Measurements from ENCODE around the gene ANAPC7. TPM values are rescaled to one million over a fixed set of nuclear protein-coding genes. Genes with fewer than 3 reads are reported as not detected.

ANAPC7 gene
- polyA plus RNA-seq, 1 donor (not counting 4 experiments of a cell fraction or from before 2014, with no cell fraction given), result 68.2 TPM

- H3K4me3 ChIP-seq (ENCODE audit: control insufficient read depth in 2 of 3, extremely low read depth in 1 of 3, insufficient read depth in 2 of 3, low read depth in 1 of 3, low read length in 3 of 3), result no peak overlapping the region
- no peaks in the 10 kb centered on the region for H3K9me1 ChIP-seq (ENCODE audit: control insufficient read depth, extremely low read depth, insufficient read depth, low read length)
- no peak overlapping the region for H3K9ac ChIP-seq (ENCODE audit: control insufficient read depth, extremely low read depth, insufficient read depth, low read length)
- H3K4me2 ChIP-seq (ENCODE audit: control insufficient read depth, extremely low read depth, insufficient read depth, low read depth, low read length), result no peak overlapping the region
- H3K27me3 ChIP-seq (ENCODE audit: control insufficient read depth, extremely low read depth, insufficient read depth, low read length), result no peaks in the 10 kb centered on the region
- H3K9me3 ChIP-seq (ENCODE audit: control insufficient read depth, low read depth, low read length), result no peaks in the 10 kb centered on the region
- peaks cover 2% of the 10 kb centered on the region for H4K20me1 ChIP-seq (ENCODE audit: control insufficient read depth, extremely low read depth, insufficient read depth, low read length)
- H3K27ac ChIP-seq (ENCODE audit: control insufficient read depth, insufficient read depth, low read length), result no peak overlapping the region
- H3K4me1 ChIP-seq (ENCODE audit: control insufficient read depth, extremely low read depth, insufficient read depth, low read length), result peaks cover 25% of the 10 kb centered on the region
- H3K36me3 ChIP-seq (ENCODE audit: control insufficient read depth in 2 of 2, extremely low read depth in 1 of 2, insufficient read depth in 2 of 2, low read length in 2 of 2), result peaks cover 6 to 10% of the 10 kb centered on the region in 2 experiments
- no peak overlapping the region for H2AFZ ChIP-seq (ENCODE audit: control insufficient read depth, low read length)
- dilution Hi-C loops (cut with MboI; ENCODE audit: extremely low pct_ligation_motif_present, low sequenced_read_pairs), result no loop called here
- no peaks in the 10 kb centered on the region for H3K79me2 ChIP-seq (ENCODE audit: control insufficient read depth, insufficient read depth, low read length)
- DNase-seq (ENCODE audit: low read depth, low spot score), result no peak
- TF ChIP-seq CTCF (optimal IDR thresholded peaks at IDR 0.05 in 1 of 3, IDR thresholded peaks at IDR 0.05 in 1 of 3, conservative IDR thresholded peaks at IDR 0.05 in 1 of 3; ENCODE audit: extremely low read depth in 1 of 3, insufficient read depth in 2 of 3, low read length in 3 of 3), result no peak
- no peak for TF ChIP-seq EZH2 (IDR thresholded peaks at IDR 0.05; ENCODE audit: low read length)
- no peak for FAIRE-seq
Observed at GRCh38 chr12:110367181-110367864, 36.2 kb downstream of the ANAPC7 start.

DNA sequence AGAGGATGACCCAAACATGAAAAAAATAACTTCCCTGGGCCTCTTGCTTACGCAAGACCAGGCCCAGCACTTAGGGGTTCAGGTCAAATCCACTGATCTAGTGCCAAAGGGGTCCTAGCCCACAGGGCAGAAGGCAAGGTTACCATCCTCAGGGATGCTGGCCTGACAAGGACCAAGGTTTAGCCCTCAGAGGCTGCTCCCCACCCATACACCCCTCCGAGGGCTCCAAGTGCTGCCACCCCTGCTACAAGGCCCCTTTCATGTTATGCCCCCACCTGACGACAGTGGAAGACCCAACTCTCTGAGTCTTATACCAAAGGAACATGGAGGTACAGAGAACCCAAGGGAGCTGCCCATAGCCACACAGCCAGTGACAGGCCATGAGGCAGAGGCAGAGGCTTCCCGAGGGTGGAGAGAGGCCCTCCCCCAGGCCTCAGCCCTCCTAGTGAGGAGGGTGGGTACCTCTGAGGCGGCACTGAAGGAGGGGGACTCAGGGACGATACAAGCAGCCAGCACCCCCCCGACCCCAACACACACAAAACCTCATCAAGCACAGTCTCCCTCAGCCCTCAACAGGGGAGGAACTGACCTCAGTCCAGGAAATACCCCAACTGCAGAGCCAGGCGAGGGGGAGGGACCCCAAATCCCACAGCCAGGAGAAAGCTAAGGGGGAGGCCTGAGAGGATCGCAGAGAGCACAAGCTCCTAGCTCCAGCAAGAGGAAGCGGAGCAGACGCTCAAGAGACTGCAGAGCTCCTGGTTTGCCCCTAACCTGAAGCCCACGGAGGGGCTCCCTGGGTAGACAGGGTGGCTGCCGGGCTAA, 37.0 kb downstream of the ANAPC7 start:
- Histone ChIP-seq H2AFZ (ENCODE audit: control insufficient read depth, low read length) (no peak overlapping the region), H3K4me2 (ENCODE audit: control insufficient read depth, extremely low read depth, insufficient read depth, low read depth, low read length) (no peak overlapping the region), H3K27me3 (ENCODE audit: control insufficient read depth, extremely low read depth, insufficient read depth, low read length) (no peaks in the 10 kb centered on the region), H4K20me1 (ENCODE audit: control insufficient read depth, extremely low read depth, insufficient read depth, low read length) (peaks cover 2% of the 10 kb centered on the region), H3K9ac (ENCODE audit: control insufficient read depth, extremely low read depth, insufficient read depth, low read length) (no peak overlapping the region), H3K4me3 (ENCODE audit: control insufficient read depth in 2 of 3, extremely low read depth in 1 of 3, insufficient read depth in 2 of 3, low read depth in 1 of 3, low read length in 3 of 3) (no peak overlapping the region), H3K27ac (ENCODE audit: control insufficient read depth, insufficient read depth, low read length) (no peak overlapping the region), H3K36me3 (ENCODE audit: control insufficient read depth in 2 of 2, extremely low read depth in 1 of 2, insufficient read depth in 2 of 2, low read length in 2 of 2) (peaks cover under 1 to 5% of the 10 kb centered on the region in 2 experiments), H3K9me3 (ENCODE audit: control insufficient read depth, low read depth, low read length) (no peaks in the 10 kb centered on the region), H3K4me1 (ENCODE audit: control insufficient read depth, extremely low read depth, insufficient read depth, low read length) (peaks cover 18% of the 10 kb centered on the region), H3K79me2 (ENCODE audit: control insufficient read depth, insufficient read depth, low read length) (no peaks in the 10 kb centered on the region), H3K9me1 (ENCODE audit: control insufficient read depth, extremely low read depth, insufficient read depth, low read length) (no peaks in the 10 kb centered on the region)
- DNase-seq (ENCODE audit: low read depth, low spot score) (no peak), FAIRE-seq (no peak)
- dilution Hi-C loops (cut with MboI; ENCODE audit: extremely low pct_ligation_motif_present, low sequenced_read_pairs), result no loop called here
- TF ChIP-seq EZH2 (IDR thresholded peaks at IDR 0.05; ENCODE audit: low read length) (no peak), CTCF (optimal IDR thresholded peaks at IDR 0.05 in 1 of 3, IDR thresholded peaks at IDR 0.05 in 1 of 3, conservative IDR thresholded peaks at IDR 0.05 in 1 of 3; ENCODE audit: extremely low read depth in 1 of 3, insufficient read depth in 2 of 3, low read length in 3 of 3) (no peak)
